Testis (tissue), 3 donors: ENCODE data around the gene PRSS48. TPM values are rescaled to one million over a fixed set of nuclear protein-coding genes. Genes with fewer than 3 reads are reported as not detected.

Source experiments
- DNase-seq: peaks from one replicate; pipeline ENCODE4 v3.0.0-alpha.2; 2019
- H3K27ac ChIP-seq, 2 donors: fragments of 200-600 bp; sonication (generic); one replicate each; pipeline ENCODE4 v1.5.1; 2019
- H3K27me3 ChIP-seq: fragments of 200-600 bp; sonication (generic); one replicate; pipeline ENCODE4 v1.5.1; 2019
- H3K36me3 ChIP-seq: fragments of 200-600 bp; sonication (generic); one replicate; pipeline ENCODE4 v1.5.1; 2017; ENCODE audit warnings: low read depth; ENCODE audit errors: missing control alignments
- H3K4me1 ChIP-seq: fragments of 200-600 bp; sonication (generic); one replicate; pipeline ENCODE4 v1.5.1; 2019
- H3K4me3 ChIP-seq, 2 donors: fragments of 200-600 bp; sonication (generic); one replicate each; pipeline ENCODE4 v1.5.1; 2017 to 2019
- H3K9me3 ChIP-seq: fragments of 200-600 bp; sonication (generic); one replicate; pipeline ENCODE4 v1.5.1; 2017
- POLR2A ChIP-seq: fragments of 450-650 bp; IDR thresholded peaks from one replicate; pipeline ENCODE4 v1.6.1; 2017; ENCODE audit warnings: antibody characterized with exemption, mild to moderate bottlenecking, moderate library complexity
- WGBS, 2 donors: methylation state at CpG; one replicate each; pipeline ENCODE4 v1.1.5; 2018; 5-methylcytosine and 5-hydroxymethylcytosine counted together
- intact Hi-C: fragments of 100-400 bp; cut with DNase I; formaldehyde crosslinking; loops from one replicate; pipeline ENCODE4 v1.15.1; 2023; ENCODE audit warnings: low total_unique reads
- polyA plus RNA-seq: library from polyadenylated mRNA; stranded (reverse); fragments of 350-450 nt; fragmentation: Illumina TruSeq; extraction: RNeasy Lipid Tissue Mini Kit (QIAGEN cat#74804); gene quantifications from one replicate; pipeline ENCODE4 v1.2.3, GENCODE V29; 2014; ENCODE audit warnings: low read depth, low replicate concordance; ENCODE audit not compliant: insufficient read depth
- total RNA-seq, 2 donors: library from RNA; depleted of rRNA; stranded (reverse); fragments of >200 nt; gene quantifications; one replicate each; pipeline ENCODE4 v1.2.3, GENCODE V29; 2016
- TF ChIP-seq, protein P1 (sequence below), 3 experiments: fragments of 450-650 bp in 2 of 3; fragments of 200-600 bp in 1 of 3; sonication (generic) in 1 of 3; IDR thresholded peaks; one replicate each; pipeline ENCODE4 v1.5.1; 2016 to 2019; ENCODE audit warnings: antibody characterized with exemption in 3 of 3, mild to moderate bottlenecking in 2 of 3, moderate library complexity in 1 of 3

PRSS48 gene
- total and polyA plus RNA-seq, 3 donors from 2014 or later, result 0.71 to 2.0 TPM; not detected in 1

- no peaks in the 10 kb centered on the region for H3K9me3 ChIP-seq
- 93 to 100% methylated on average over 2 of the region's 2 CpGs for WGBS, 2 donors
- no peaks in the 10 kb centered on the region for H3K4me1 ChIP-seq
- no peak overlapping the region for H3K27ac ChIP-seq
- intact Hi-C loops, result no loop called here
- H3K27me3 ChIP-seq, result no peaks in the 10 kb centered on the region
- TF ChIP-seq POLR2A, result no peak
- TF ChIP-seq, protein P1, sequence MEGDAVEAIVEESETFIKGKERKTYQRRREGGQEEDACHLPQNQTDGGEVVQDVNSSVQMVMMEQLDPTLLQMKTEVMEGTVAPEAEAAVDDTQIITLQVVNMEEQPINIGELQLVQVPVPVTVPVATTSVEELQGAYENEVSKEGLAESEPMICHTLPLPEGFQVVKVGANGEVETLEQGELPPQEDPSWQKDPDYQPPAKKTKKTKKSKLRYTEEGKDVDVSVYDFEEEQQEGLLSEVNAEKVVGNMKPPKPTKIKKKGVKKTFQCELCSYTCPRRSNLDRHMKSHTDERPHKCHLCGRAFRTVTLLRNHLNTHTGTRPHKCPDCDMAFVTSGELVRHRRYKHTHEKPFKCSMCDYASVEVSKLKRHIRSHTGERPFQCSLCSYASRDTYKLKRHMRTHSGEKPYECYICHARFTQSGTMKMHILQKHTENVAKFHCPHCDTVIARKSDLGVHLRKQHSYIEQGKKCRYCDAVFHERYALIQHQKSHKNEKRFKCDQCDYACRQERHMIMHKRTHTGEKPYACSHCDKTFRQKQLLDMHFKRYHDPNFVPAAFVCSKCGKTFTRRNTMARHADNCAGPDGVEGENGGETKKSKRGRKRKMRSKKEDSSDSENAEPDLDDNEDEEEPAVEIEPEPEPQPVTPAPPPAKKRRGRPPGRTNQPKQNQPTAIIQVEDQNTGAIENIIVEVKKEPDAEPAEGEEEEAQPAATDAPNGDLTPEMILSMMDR (IDR thresholded peaks at IDR 0.05), result no peak
- no peak for DNase-seq
- H3K4me3 ChIP-seq, result no peak overlapping the region
- no peaks in the 10 kb centered on the region for H3K36me3 ChIP-seq
Observed at GRCh38 chr4:151292038-151292437, 15.1 kb downstream of the PRSS48 start.

DNA sequence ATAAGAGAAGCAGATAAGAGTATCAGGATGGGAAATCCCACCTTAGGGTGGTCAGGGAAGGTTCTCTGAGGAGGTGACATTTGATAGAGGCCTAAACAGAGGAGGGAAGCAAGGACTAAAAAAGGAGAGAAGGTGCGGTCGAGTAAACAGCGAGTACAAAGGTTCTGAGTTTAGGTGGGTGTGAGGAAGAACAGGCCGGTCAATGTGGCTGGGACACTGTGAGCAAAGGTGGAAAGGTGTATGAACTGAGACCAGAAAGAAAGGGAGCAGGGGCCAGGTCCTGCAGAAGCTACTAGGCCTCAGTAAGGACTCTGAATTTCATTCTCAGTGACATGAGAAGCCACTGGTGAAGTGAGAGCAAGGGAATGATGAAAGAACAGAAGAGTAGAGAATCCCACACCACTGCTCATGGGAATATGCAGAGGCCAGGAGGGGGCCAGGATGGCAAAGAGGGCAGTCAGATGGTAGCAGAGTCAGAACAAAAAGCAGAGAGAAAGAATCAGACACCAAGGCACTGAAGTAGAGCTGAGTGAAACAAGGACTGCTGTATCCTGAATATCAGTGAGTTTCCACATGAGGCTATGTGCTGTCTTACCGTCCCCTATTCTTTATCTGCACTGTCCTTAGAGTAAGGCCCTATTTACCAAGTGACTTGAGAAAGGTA lies 18.0 kb downstream of the PRSS48 start:
- 92 to 96% methylated on average over 5 of the region's 5 CpGs for WGBS, 2 donors
- DNase-seq, result no peak
- no peaks in the 10 kb centered on the region for H3K27me3 ChIP-seq

DNA sequence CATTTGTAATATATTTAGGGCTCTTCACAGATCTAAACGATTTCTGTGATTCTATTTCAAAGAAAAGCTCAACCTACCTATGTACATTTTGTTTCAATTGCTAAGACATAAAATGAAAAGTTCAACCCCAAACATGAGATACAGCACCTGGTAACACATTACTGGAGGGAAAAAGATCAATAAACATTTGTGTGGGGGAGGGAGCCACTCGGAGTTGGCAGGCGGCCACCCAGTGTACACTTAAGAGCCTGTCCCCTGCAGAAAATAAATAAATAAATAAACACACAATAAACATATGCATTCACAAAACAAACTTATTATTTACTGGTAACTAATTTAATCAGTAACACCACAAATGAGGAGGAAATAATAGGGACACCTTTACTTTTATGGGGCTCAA lies 19.3 kb downstream of the PRSS48 start:
- Histone ChIP-seq H3K27me3 (no peaks in the 10 kb centered on the region), H3K4me3 (no peak overlapping the region), H3K36me3 (no peaks in the 10 kb centered on the region), H3K27ac (no peak overlapping the region), H3K9me3 (no peaks in the 10 kb centered on the region), H3K4me1 (no peaks in the 10 kb centered on the region)
- WGBS, 2 donors, result 58 to 73% methylated on average over 3 of the region's 3 CpGs
- intact Hi-C loops, result no loop called here
- TF ChIP-seq POLR2A, result no peak
- TF ChIP-seq, protein P1 (IDR thresholded peaks at IDR 0.05), result no peak
- no peak for DNase-seq

More for the DNA sequence above, 18.0 kb downstream of the PRSS48 start:
- H3K36me3 ChIP-seq, result no peaks in the 10 kb centered on the region
- H3K27ac ChIP-seq, result no peak overlapping the region
- TF ChIP-seq, protein P1 (IDR thresholded peaks at IDR 0.05), result no peak
- no peak for TF ChIP-seq POLR2A
- no peaks in the 10 kb centered on the region for H3K9me3 ChIP-seq
- no peak overlapping the region for H3K4me3 ChIP-seq
- intact Hi-C loops, result no loop called here
- no peaks in the 10 kb centered on the region for H3K4me1 ChIP-seq

DNA sequence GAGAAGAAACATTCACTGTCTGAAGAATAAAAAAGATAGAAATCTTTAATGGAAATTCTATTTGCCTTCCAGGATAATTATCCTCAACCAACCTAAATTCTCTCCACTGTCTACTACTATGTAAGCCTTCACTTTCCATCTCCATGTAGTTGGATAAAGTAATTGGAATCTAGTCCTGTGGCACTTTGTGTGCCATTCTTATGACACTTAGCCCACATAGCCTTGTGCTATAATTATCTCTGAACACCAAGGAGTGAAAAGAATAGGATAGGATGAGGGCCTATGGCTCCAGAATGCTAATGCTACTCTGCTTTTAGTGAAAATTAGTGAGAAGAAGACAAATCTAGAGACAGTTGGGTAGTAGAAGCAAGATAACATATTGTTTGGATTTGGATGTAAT lies 20.2 kb downstream of the PRSS48 start:
- Histone ChIP-seq H3K4me1 (no peaks in the 10 kb centered on the region), H3K4me3 (no peak overlapping the region), H3K27ac (no peak overlapping the region), H3K9me3 (no peaks in the 10 kb centered on the region), H3K36me3 (no peaks in the 10 kb centered on the region), H3K27me3 (no peaks in the 10 kb centered on the region)
- TF ChIP-seq, protein P1 (IDR thresholded peaks at IDR 0.05), result no peak
- no peak for TF ChIP-seq POLR2A
- DNase-seq, result no peak
- intact Hi-C loops, result no loop called here

- intact Hi-C loops, result no loop called here
- no peak overlapping the region for H3K4me3 ChIP-seq
- DNase-seq, result no peak
- H3K4me1 ChIP-seq, result no peaks in the 10 kb centered on the region
- 63 to 69% methylated on average over 4 of the region's 4 CpGs for WGBS, 2 donors
- no peaks in the 10 kb centered on the region for H3K27me3 ChIP-seq
- TF ChIP-seq, protein P1 (IDR thresholded peaks at IDR 0.05), result no peak
- no peak for TF ChIP-seq POLR2A
- H3K9me3 ChIP-seq, result no peaks in the 10 kb centered on the region
- no peaks in the 10 kb centered on the region for H3K36me3 ChIP-seq
- H3K27ac ChIP-seq, result no peak overlapping the region
Observed at GRCh38 chr4:151302432-151302831, 25.5 kb downstream of the PRSS48 start.
